Gastrocnemius medialis (tissue), 4 donors: ENCODE results near the gene DCAF4.

Experiments
- POLR2A ChIP-seq, 2 donors: fragments of 450-650 bp; IDR thresholded peaks; one replicate each; pipeline ENCODE4 v1.6.1; 2017; ENCODE audit warnings: antibody characterized with exemption in 2 of 2, mild to moderate bottlenecking in 2 of 2, moderate library complexity in 2 of 2
- TF ChIP-seq, protein P1 (sequence below), 5 experiments: fragments of 450-650 bp in 3 of 5; fragments of 200-600 bp in 2 of 5; sonication (generic) in 2 of 5; IDR thresholded peaks in 4 of 5; conservative IDR thresholded peaks in 1 of 5; 1 replicate in 4 of 5; 2 replicates in 1 of 5; pipeline ENCODE4 v1.5.1; 2016 to 2019; ENCODE audit warnings: antibody characterized with exemption in 5 of 5, mild to moderate bottlenecking in 3 of 5, moderate library complexity in 3 of 5

- no peak for TF ChIP-seq POLR2A (IDR thresholded peaks at IDR 0.05)
- TF ChIP-seq, protein P1, sequence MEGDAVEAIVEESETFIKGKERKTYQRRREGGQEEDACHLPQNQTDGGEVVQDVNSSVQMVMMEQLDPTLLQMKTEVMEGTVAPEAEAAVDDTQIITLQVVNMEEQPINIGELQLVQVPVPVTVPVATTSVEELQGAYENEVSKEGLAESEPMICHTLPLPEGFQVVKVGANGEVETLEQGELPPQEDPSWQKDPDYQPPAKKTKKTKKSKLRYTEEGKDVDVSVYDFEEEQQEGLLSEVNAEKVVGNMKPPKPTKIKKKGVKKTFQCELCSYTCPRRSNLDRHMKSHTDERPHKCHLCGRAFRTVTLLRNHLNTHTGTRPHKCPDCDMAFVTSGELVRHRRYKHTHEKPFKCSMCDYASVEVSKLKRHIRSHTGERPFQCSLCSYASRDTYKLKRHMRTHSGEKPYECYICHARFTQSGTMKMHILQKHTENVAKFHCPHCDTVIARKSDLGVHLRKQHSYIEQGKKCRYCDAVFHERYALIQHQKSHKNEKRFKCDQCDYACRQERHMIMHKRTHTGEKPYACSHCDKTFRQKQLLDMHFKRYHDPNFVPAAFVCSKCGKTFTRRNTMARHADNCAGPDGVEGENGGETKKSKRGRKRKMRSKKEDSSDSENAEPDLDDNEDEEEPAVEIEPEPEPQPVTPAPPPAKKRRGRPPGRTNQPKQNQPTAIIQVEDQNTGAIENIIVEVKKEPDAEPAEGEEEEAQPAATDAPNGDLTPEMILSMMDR (IDR thresholded peaks at IDR 0.05 in 4 of 5, conservative IDR thresholded peaks at IDR 0.05 in 1 of 5) = no peak
Observed at GRCh38 chr14:72906316-72906715, 19.9 kb upstream of the DCAF4 start.
